Measurements from ENCODE around the gene TMED1. TPM values are rescaled to one million over a fixed set of nuclear protein-coding genes. Genes with fewer than 3 reads are reported as not detected.

Gene TMED1
- total and polyA plus RNA-seq, 2 of the 8 experiments (the other 6 are each of a cell fraction or from before 2014, with no cell fraction given), result 26.9 to 31.9 TPM

GRCh38 chr19:10872546-10873107 is 36.6 kb upstream of the TMED1 start (continued):
- no peak for TF ChIP-seq BCL11A (IDR thresholded peaks at IDR 0.05; ENCODE audit: low read depth in 2 of 2, low read length in 2 of 2)
